GM19324 (cell line): ENCODE results near the gene ACKR4.
"Not testable (repeated sequence)": the region's sequence is repeated elsewhere in the genome, so short reads cannot be mapped to it uniquely, and the experiment has no call there.

ENCODE experiments used
- ATAC-seq: cut with Tn5 transposase; IDR thresholded peaks from one replicate; pipeline ENCODE4 v1.9.1; 2021; ENCODE audit warnings: mild to moderate bottlenecking, moderate library complexity; ENCODE audit not compliant: unreplicated experiment, low FRiP score

ACKR4 gene

GRCh38 chr3:132593947-132594323 lies 3.1 kb upstream of the ACKR4 start:
- no peak for ATAC-seq

GRCh38 chr3:132594498-132594897 lies 2.6 kb upstream of the ACKR4 start:
- no peak for ATAC-seq

GRCh38 chr3:132595014-132595413 lies 2.1 kb upstream of the ACKR4 start:
- no peak for ATAC-seq

GRCh38 chr3:132596326-132596725 lies 744 bp upstream of the ACKR4 start:
- no peak for ATAC-seq

GRCh38 chr3:132597660-132598059 lies 590 bp downstream of the ACKR4 start:
- ATAC-seq = no peak

- ATAC-seq = no peak
Observed at GRCh38 chr3:132598181-132598580, 1.1 kb downstream of the ACKR4 start.

GRCh38 chr3:132600614-132601013 lies 3.5 kb downstream of the ACKR4 start:
- not testable (repeated sequence) for ATAC-seq

- no peak for ATAC-seq
Observed at GRCh38 chr3:132605374-132605792, 8.3 kb downstream of the ACKR4 start.

- ATAC-seq = no peak
Observed at GRCh38 chr3:132606085-132606484, 9.0 kb downstream of the ACKR4 start.

- not testable (repeated sequence) for ATAC-seq
Observed at GRCh38 chr3:132606620-132607019, 9.6 kb downstream of the ACKR4 start.

GRCh38 chr3:132615301-132615700 lies 18.2 kb downstream of the ACKR4 start:
- not testable (repeated sequence) for ATAC-seq

- no peak for ATAC-seq
Observed at GRCh38 chr3:132615881-132616280, 18.8 kb downstream of the ACKR4 start.

- ATAC-seq = no peak
Observed at GRCh38 chr3:132616780-132617179, 19.7 kb downstream of the ACKR4 start.

GRCh38 chr3:132622148-132622547 lies 25.1 kb downstream of the ACKR4 start:
- no peak for ATAC-seq

GRCh38 chr3:132622761-132623160 lies 25.7 kb downstream of the ACKR4 start:
- ATAC-seq = no peak

- ATAC-seq = no peak
Observed at GRCh38 chr3:132623646-132624045, 26.6 kb downstream of the ACKR4 start.

- ATAC-seq = no peak
Observed at GRCh38 chr3:132624790-132625189, 27.7 kb downstream of the ACKR4 start.

GRCh38 chr3:132625613-132626012 lies 28.5 kb downstream of the ACKR4 start:
- peak; percentile 59 for ATAC-seq

- no peak for ATAC-seq
Observed at GRCh38 chr3:132626955-132627354, 29.9 kb downstream of the ACKR4 start.

GRCh38 chr3:132628157-132628556 lies 31.1 kb downstream of the ACKR4 start:
- no peak for ATAC-seq

GRCh38 chr3:132629928-132630327 lies 32.9 kb downstream of the ACKR4 start:
- ATAC-seq = no peak

GRCh38 chr3:132630612-132631011 lies 33.5 kb downstream of the ACKR4 start:
- no peak for ATAC-seq

GRCh38 chr3:132635052-132635451 lies 38.0 kb downstream of the ACKR4 start:
- no peak for ATAC-seq
